Measurements from ENCODE around the gene EYS. TPM values are rescaled to one million over a fixed set of nuclear protein-coding genes. Genes with fewer than 3 reads are reported as not detected.

EYS gene
- total and polyA plus RNA-seq, 9 of the 15 experiments (the other 6 are each of a cell fraction or from before 2014, with no cell fraction given): 0.03 to 0.36 (median 0.10) TPM; not detected in 2

DNA sequence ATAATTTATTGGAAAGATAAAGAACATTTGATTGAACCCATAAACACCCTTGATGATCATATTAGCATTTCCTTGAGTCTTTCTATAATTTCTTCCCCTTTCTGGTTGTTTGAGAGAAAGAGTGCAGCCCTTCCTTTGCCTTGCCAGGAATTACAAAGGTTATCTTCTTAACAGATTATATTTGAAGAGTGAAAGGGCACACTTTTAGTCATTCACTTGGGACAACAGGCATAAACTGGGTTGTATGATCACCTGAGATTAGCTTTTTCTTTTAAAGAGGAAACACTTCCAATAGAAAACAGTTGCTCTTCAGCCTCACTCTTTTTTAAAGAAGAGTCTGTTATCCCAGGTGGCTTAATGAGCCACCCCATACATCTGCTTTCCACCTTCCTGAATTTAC lies 1776.2 kb downstream of the EYS start:
- Histone ChIP-seq H3K9ac (ENCODE audit: insufficient read depth in 1 of 2, low read depth in 2 of 2, low read length in 2 of 2) (no peak overlapping the region), H2AFZ (ENCODE audit: low read depth, low read length) (no peak overlapping the region), H3K27ac (ENCODE audit: extremely low read depth, low read depth, low read length) (no peak overlapping the region), H3K9me1 (ENCODE audit: control insufficient read depth, insufficient read depth, low read length) (no peaks in the 10 kb centered on the region), H3K4me3 (no peak overlapping the region), H3K9me3 (replicated peaks; ENCODE audit: control insufficient read depth, insufficient read depth, low read depth, low read length) (no peaks in the 10 kb centered on the region), H3K4me1 (replicated peaks in 1 of 2; ENCODE audit: control insufficient read depth in 2 of 2, insufficient read depth in 2 of 2, low read length in 2 of 2) (no peaks in the 10 kb centered on the region), H3K4me2 (ENCODE audit: insufficient read depth, low read length) (no peak overlapping the region), H3K27me3 (ENCODE audit: control insufficient read depth in 2 of 2, insufficient read depth in 2 of 2, low read length in 2 of 2) (no peaks in the 10 kb centered on the region), H3K79me2 (ENCODE audit: control insufficient read depth, insufficient read depth, low read length) (no peaks in the 10 kb centered on the region), H3K36me3 (ENCODE audit: control insufficient read depth, insufficient read depth, low read length) (no peaks in the 10 kb centered on the region), H4K20me1 (replicated peaks; ENCODE audit: control insufficient read depth, insufficient read depth, low read length) (no peaks in the 10 kb centered on the region)
- DNase-seq (ENCODE audit: extremely low read depth in 1 of 4, low spot score in 3 of 4) (no peak), FAIRE-seq (no peak), ATAC-seq (no peak)
- ChIA-PET CTCF (ENCODE audit: low intra/inter-chr PET ratio) (no interaction called here), POLR2A (no interaction called here)
- no TSS peak for BruUV-seq (replicated peaks)
- in situ Hi-C loops (cut with MboI): no loop called here
- intact Hi-C loops (cut with micrococcal nuclease): no loop called here
- no peak for TF ChIP-seq ZZZ3 (IDR thresholded peaks at IDR 0.05)
- TF ChIP-seq ZNF431 (CRISPR knock-in tag; IDR thresholded peaks at IDR 0.05): no peak
- TF ChIP-seq SNIP1 (IDR thresholded peaks at IDR 0.05; ENCODE audit: low read depth): no peak
- no peak for TF ChIP-seq TAF15 (IDR thresholded peaks at IDR 0.05; ENCODE audit: low read depth, low read length)
- TF ChIP-seq POLR2AphosphoS5 (IDR thresholded peaks at IDR 0.05; ENCODE audit: control insufficient read depth, insufficient read depth, low read depth, low read length): no peak
- no peak for TF ChIP-seq ZBTB1 (CRISPR knock-in tag; IDR thresholded peaks at IDR 0.05; ENCODE audit: borderline replicate concordance, low read depth)
- TF ChIP-seq, protein P1, sequence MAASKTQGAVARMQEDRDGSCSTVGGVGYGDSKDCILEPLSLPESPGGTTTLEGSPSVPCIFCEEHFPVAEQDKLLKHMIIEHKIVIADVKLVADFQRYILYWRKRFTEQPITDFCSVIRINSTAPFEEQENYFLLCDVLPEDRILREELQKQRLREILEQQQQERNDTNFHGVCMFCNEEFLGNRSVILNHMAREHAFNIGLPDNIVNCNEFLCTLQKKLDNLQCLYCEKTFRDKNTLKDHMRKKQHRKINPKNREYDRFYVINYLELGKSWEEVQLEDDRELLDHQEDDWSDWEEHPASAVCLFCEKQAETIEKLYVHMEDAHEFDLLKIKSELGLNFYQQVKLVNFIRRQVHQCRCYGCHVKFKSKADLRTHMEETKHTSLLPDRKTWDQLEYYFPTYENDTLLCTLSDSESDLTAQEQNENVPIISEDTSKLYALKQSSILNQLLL (CRISPR knock-in tag; IDR thresholded peaks at IDR 0.05; ENCODE audit: borderline replicate concordance): no peak
- no peak for TF ChIP-seq NFRKB (IDR thresholded peaks at IDR 0.05; ENCODE audit: low read depth)
- TF ChIP-seq, protein P2, sequence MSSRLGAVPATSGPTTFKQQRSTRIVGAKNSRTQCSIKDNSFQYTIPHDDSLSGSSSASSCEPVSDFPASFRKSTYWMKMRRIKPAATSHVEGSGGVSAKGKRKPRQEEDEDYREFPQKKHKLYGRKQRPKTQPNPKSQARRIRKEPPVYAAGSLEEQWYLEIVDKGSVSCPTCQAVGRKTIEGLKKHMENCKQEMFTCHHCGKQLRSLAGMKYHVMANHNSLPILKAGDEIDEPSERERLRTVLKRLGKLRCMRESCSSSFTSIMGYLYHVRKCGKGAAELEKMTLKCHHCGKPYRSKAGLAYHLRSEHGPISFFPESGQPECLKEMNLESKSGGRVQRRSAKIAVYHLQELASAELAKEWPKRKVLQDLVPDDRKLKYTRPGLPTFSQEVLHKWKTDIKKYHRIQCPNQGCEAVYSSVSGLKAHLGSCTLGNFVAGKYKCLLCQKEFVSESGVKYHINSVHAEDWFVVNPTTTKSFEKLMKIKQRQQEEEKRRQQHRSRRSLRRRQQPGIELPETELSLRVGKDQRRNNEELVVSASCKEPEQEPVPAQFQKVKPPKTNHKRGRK (tag; IDR thresholded peaks at IDR 0.05): no peak
- TF ChIP-seq ZNF551 (CRISPR knock-in tag; IDR thresholded peaks at IDR 0.05): no peak
- TF ChIP-seq NR4A1 (CRISPR knock-in tag; IDR thresholded peaks at IDR 0.05): no peak
- TF ChIP-seq NR4A1 (tag; IDR thresholded peaks at IDR 0.05): no peak
- TF ChIP-seq, protein P3, sequence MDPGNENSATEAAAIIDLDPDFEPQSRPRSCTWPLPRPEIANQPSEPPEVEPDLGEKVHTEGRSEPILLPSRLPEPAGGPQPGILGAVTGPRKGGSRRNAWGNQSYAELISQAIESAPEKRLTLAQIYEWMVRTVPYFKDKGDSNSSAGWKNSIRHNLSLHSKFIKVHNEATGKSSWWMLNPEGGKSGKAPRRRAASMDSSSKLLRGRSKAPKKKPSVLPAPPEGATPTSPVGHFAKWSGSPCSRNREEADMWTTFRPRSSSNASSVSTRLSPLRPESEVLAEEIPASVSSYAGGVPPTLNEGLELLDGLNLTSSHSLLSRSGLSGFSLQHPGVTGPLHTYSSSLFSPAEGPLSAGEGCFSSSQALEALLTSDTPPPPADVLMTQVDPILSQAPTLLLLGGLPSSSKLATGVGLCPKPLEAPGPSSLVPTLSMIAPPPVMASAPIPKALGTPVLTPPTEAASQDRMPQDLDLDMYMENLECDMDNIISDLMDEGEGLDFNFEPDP (CRISPR knock-in tag; IDR thresholded peaks at IDR 0.05): no peak
- TF ChIP-seq RB1 (IDR thresholded peaks at IDR 0.05; ENCODE audit: low read depth): no peak
- no peak for TF ChIP-seq SIN3A (IDR thresholded peaks at IDR 0.05; ENCODE audit: borderline replicate concordance in 2 of 2, control insufficient read depth in 1 of 2, low read depth in 2 of 2, low read length in 2 of 2)
- TF ChIP-seq NUFIP1 (IDR thresholded peaks at IDR 0.05; ENCODE audit: partially characterized antibody): no peak
- TF ChIP-seq MTA2 (IDR thresholded peaks at IDR 0.05; ENCODE audit: low read depth): no peak
- TF ChIP-seq, protein P4, sequence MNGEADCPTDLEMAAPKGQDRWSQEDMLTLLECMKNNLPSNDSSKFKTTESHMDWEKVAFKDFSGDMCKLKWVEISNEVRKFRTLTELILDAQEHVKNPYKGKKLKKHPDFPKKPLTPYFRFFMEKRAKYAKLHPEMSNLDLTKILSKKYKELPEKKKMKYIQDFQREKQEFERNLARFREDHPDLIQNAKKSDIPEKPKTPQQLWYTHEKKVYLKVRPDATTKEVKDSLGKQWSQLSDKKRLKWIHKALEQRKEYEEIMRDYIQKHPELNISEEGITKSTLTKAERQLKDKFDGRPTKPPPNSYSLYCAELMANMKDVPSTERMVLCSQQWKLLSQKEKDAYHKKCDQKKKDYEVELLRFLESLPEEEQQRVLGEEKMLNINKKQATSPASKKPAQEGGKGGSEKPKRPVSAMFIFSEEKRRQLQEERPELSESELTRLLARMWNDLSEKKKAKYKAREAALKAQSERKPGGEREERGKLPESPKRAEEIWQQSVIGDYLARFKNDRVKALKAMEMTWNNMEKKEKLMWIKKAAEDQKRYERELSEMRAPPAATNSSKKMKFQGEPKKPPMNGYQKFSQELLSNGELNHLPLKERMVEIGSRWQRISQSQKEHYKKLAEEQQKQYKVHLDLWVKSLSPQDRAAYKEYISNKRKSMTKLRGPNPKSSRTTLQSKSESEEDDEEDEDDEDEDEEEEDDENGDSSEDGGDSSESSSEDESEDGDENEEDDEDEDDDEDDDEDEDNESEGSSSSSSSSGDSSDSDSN (IDR thresholded peaks at IDR 0.05; ENCODE audit: borderline replicate concordance in 1 of 2, low read depth in 2 of 2, low read length in 2 of 2): no peak
